ENCODE results near the gene C2CD4B.
A peak's percentile ranks its signal among the peaks of the same experiment; 100 is the strongest.

The C2CD4B gene, protein sequence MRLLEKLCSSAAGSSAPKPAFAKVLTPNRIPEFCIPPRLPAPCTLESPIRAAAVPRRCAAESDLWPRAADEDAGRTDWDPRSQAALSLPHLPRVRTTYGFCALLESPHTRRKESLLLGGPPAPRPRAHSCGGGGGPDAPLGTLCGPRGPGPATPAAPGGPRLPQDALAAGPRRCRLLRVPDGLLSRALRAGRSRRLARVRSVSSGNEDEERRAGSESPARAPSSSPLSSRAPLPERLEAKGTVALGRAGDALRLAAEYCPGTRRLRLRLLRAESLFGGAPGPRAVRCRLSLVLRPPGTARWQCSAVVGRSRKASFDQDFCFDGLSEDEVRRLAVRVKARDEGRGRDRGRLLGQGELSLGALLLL

DNA sequence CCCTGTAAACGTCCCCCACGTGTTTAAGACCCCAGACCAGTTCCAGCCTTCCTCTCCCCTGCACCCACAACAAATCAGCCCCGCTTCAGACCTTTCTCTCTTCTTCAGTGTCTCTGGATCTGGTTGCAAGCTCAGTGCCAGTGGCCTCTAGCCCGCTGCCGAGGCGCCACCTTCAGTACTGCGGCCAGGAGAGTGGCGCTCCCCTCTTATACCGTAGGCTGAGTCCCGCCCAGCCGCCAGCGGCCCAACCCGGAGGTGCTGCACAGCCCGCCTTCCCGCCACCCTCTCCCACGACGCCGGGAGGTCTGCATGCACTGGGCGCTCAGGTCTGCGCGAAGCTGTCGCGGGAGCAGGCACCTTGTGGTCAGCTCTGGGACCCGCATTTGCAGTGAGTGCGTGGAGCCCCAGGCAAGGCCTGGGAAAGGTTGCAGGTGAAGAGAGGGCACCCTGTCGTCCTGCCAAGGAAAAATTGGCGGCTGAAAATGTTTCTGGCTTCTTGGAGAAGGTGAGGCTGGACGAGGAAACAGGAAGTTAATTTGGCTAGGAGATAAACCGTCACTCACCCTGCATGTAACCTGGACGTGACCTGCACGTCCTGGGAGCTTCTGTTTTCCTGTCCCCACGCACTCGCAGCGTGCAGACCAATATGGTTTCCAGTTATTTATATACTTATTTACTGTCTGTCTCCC lies at the start of gene C2CD4B:
C2CD4B (minus strand) TSS at position 182 of the 689 bp plus-strand sequence. CDS start 301 bp downstream, outside the sequence.
- peak; percentile 50 for DNase-seq

DNA sequence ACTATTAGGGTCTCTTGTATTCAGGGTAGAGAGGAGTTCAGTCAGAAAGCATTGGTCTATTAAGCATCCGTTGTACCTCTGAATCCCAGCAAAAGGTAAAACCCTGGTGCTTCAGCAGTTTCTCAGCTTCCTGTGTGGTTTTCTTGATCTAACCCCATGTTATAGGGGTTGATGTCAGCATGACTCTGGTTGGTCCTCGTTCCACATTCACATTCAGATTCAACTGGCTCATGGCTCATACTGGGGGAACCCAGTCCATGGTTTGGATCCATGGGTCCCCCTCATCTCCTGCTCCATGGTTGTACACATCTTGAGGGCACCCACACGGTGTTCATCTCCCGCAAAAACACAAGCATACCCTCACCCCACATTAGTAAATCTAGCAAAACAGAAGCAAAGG lies 47.7 kb upstream of the C2CD4B start:
- no peak for DNase-seq

DNA sequence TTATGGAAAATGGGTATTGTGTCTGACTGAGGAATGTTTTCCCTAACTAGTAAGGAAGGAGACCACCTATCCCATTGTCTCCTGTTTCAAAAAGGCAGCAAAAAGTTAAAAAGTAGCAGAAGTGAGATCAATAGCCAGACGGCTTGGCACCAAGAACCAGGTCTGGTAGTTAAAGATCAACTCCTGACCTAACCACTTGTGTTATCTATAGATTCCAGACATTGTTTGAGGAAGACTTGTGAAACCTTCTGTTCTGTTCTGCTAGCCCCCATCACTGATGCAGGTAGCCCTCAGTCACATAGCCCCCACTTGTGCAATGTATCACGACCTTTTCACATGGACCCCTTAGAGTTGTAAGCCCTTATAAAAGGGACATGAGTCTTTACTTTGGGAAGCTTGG lies 46.3 kb upstream of the C2CD4B start:
- DNase-seq = no peak

DNA sequence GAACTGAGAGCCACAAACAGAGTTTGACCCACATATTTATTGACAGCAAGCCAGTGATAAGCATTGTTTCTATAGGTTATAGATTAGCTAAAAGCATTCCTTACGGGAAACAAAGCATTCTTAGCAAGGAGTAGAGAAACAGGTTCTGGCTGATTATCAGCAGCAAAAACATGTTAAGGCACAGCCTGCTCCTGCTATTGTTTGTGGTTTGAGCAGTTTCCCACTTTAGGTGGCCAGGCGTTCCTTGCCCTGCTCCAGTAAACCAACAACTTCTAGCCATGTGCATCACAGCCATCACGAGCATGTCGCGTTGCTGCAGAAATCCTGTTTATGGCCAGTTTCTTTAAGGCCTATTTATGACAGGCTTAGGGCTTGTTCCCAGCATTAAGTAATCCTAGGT lies 44.7 kb upstream of the C2CD4B start:
- DNase-seq = no peak

DNA sequence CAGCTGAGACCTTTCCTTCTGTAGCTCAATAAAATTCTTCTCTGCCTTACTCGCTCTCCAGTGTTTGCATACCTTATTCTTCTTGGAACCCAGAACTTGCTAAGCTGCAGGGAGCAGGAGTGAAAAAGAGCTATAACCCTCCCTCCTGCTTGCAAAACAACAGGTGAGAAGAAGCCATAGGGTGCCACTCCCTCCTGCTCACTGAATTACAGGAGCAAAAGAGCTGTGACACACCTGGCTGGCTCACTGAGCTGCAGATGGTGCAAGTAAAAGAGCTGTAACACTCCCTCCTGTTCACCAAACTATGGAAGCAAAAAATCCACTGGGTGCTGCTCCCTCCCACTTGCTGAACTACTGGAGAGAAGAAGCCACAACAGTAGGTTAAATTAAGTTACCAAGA lies 44.2 kb upstream of the C2CD4B start:
- DNase-seq = no peak

DNA sequence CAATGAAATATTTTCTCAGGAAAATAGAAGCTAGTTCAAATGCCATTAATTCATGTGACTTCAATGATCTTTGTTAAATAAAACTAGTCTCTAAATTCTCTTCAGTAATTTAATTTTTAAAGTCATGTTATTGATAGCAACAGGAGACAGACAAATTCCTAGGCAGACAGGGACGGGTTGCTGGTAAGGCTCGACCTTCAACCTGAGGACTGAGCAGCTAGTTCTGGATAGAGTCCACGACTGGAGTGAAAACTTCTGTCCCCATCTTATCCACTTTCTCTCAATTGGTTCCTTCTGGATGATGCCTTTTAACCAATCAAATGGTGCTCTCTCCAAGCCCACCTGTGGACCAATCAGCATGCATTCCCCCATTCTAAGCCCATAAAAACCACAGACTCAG lies 43.8 kb upstream of the C2CD4B start:
- DNase-seq = no peak

DNA sequence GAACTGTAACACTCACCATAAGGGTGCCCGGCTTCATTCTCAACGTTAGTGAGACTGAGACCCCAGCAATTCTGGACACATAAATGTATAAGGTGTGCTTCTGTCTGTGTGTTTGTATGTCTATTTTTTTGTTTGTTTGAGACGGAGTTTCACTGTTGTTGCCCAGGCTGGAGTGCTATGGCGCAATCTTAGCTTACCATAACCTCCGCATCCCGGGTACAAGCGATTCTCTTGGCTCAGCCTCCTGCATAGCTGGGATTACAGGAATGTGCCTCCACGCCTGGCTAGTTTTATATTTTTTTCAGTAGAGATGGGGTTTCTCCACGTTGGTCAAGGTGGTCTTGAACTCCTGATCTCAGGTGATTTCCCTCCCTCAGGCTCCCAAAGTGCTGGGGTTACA lies 43.3 kb upstream of the C2CD4B start:
- no peak for DNase-seq

DNA sequence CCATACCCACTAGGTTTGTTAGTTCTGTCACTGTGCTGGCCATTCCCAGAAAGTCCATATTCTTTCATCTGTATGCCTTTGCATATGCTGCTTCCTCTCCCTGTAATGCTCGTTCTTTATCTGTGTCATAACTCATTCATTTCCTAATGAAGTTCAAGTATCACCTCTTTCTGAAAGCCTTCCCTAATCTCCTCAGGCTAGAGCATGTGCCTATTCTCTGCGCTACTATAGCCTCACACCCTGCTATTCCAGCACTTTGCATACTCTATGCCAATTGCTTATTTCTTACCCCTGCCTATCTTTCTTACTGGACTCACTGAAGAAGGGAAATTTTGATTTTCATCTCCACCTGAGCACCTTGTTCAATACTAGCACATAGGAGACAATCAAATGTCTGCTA lies 25.6 kb upstream of the C2CD4B start:
- DNase-seq = no peak

DNA sequence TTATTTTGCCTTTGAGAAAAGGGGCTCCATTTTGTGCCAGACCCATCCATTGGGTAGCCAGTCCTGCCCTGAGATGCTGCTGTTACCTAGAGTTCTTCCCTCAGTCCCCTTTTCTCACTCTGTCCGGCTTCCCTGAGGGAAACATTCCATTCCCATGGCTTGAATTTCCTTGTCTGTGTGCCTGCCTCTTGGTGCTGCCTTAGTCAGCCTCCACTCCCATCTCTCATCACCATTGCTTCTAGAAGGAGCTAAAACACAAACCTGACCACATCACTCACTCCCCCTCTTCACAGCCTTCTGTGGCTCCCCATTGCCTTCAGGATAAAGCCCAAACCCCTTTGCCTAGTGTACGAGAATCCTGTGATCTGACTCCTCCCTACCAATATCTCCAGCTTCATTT lies 25.2 kb upstream of the C2CD4B start:
- DNase-seq = no peak

DNA sequence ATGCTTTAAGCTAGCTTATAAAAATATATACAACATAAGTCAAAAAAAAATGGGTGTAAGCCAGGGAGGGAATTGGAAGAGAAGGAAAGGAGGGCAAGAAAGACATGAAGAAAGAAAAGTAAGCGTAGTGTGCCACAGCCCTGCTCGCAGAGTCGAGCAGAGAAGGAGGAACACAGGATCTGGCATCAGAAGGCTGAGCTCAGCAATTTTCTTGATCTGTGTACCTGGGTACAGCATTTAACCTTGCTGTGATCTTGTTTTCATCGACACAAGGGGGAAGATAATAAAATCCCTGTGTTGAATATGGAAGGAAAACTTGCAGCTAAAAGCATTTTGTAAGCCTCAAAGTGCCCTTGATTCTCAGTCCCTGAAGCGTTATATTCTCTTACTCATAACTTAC lies 23.7 kb upstream of the C2CD4B start:
- no peak for DNase-seq

DNA sequence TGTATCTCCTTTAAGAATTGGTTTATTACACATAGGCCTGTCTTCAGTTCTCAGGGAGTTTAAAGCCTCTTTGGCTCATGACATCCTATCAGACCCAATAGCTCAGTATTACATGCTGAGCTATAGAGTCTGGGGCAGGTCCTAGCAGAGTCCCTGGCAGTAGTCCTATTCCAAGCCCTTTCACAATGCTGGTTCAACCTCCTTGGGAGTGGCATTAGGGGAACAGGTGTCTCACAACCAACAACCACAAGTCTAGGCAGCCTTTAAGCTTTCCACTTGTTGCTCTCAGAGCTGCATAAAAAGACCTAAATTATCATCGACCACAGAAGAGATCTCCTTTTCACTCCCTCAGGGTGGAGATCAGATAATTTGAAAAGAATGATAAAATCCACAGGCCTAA lies 22.8 kb upstream of the C2CD4B start:
- DNase-seq = no peak

DNA sequence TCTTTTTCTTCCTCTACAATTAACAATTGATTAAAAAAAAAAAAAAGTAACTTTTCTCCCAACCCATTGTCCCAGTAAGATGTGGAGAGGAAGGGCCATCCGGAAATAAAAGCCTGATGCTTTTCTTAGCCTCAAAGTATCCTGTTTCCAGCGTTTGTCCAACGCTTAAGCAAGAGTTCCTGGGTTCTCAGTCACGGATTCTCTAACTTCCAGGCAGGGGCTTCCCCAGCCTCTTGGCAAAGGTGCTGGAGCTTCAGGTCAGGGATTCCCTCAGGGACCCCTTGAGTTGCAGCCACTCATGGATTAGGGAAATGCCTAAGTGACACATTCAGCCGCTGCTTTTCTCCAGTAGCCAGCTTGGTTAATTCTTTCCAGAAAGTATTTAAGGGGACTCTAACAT lies 22.3 kb upstream of the C2CD4B start:
- no peak for DNase-seq

DNA sequence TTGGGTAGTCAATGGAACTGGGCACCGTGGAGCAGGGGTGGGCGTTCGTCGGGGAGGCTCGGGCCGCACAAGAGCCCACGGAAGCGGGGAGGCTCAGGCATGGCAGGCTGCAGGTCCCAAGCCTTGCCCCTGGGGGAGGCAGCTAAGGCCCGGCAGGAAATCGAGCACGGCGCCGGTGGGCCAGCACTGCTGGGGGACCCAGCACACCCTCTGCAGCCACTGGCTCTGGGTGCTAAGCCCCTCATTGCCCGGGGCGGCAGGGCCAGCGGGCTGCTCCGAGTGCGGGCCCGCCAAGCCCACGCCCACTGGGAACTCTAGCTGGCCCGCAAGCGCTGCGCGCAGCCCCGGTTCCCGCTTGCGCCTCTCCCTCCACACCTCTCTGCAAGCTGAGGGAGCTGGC lies 21.5 kb upstream of the C2CD4B start:
- DNase-seq = no peak

DNA sequence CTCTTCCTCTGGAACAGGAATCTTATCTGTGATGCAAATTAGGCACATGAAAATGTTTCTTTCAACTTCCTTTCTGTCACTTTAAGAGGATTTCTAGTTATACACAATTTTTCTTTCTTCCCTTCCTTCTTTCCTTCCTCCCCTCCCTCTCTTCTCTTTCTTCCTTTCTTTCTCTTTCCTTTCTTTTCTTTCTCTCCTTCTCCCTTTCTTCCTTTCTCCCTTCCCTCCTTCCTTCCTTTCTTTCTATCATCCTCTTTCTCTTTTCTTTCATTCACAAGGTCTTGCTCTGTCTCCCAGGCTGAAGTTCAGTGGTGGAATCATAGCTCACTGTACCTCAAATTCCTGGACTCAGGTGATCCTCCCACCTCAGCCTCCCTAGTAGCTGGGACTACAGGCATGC lies 18.0 kb upstream of the C2CD4B start:
- DNase-seq = no peak

DNA sequence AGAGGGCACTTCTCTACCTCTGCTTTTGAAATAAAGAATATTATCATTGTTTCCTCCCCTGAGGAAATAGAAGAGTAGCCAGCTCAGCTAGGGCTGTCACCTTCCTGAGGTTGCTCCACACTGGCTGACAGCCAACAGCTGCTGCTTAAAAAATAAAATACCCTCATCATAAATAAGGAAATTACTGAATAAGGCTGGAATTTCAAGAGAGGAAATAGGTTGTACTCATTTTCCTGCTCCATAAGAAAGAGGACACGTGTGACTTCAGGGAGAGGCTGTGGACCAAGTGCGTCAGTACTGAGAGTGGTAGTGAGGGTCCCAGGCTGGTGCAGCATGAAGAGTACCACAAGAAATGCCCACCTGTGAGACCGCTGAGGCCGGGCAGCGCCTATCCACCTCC lies 8.1 kb upstream of the C2CD4B start:
- no peak for DNase-seq

DNA sequence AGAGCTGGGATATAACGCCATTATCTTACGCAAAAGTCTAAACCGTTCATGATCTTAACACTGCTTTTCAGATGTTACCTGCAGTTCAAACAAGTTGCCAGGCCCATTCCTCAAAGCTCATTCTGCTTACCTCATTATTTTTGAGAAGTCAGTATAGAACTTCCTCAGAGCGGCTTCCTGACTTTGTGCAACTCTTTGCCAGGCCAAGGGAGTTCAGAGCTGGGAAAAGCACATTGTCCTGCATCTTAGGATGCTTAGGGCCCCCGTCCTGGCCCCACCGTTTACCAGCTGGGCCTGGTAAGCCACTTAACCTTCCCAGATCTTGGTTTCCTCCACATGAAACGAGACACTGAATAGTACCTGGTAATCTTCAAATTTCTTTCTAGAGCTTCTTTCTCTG lies 6.8 kb upstream of the C2CD4B start:
- DNase-seq = no peak

DNA sequence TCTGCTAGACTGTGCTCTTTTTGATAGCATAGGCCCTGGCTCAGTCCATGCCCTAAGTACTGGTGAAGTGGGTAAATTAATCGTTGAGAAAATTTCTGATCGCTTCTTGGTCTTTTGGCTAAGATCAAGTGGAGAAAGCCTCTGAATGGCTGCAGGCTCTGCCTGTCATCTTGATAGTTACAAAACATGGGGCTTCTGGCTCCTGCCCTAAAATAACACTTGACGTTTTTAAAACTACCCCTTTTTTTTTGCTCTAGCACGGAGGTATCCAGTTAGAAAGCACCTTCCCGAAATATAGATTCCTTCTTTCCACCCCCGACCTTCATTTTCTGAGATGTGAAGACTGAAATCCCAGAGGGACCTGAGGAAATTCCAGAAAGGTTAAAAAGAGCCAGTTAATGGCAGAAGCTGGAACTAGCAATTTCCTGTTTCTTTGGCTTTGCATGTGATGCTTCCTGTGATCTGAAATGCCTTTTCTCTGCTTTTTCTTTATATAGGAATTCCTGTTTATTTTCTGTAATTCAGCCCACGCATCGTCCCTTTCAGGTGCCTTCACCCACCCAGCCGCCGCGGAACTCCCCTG lies 799 bp upstream of the C2CD4B start:
- no peak for DNase-seq

DNA sequence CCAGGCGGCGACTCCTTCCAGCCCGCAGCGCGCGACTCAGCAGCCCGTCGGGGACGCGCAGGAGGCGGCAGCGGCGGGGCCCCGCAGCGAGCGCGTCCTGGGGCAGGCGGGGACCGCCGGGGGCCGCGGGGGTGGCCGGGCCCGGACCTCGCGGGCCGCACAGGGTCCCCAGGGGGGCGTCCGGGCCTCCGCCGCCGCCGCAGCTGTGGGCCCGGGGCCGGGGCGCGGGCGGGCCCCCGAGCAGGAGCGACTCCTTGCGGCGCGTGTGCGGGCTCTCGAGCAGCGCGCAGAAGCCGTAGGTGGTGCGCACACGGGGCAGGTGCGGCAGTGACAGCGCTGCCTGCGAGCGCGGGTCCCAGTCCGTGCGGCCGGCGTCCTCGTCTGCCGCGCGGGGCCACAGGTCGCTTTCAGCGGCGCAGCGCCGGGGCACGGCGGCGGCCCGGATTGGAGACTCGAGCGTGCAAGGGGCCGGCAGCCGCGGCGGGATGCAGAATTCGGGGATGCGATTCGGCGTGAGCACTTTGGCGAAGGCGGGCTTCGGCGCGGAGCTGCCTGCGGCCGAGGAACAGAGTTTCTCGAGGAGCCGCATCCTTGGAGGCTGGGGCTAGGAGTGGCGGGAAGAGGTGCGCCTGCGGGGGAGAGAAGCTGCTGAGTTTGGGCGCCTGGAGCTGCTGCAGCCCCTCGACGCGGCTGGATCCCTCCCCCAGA lies 535 bp downstream of the C2CD4B start:
- peak; percentile 50 for DNase-seq

DNA sequence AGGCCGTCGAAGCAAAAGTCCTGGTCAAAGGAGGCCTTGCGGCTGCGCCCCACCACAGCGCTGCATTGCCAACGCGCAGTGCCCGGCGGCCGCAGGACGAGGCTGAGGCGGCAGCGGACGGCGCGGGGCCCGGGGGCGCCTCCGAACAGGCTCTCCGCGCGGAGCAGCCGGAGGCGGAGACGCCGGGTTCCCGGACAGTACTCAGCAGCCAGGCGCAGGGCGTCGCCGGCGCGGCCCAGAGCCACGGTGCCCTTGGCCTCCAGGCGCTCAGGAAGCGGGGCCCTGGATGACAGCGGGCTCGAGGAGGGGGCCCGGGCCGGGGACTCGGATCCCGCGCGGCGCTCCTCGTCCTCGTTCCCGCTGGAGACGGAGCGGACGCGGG lies 1.1 kb downstream of the C2CD4B start:
- DNase-seq = peak; percentile 52

DNA sequence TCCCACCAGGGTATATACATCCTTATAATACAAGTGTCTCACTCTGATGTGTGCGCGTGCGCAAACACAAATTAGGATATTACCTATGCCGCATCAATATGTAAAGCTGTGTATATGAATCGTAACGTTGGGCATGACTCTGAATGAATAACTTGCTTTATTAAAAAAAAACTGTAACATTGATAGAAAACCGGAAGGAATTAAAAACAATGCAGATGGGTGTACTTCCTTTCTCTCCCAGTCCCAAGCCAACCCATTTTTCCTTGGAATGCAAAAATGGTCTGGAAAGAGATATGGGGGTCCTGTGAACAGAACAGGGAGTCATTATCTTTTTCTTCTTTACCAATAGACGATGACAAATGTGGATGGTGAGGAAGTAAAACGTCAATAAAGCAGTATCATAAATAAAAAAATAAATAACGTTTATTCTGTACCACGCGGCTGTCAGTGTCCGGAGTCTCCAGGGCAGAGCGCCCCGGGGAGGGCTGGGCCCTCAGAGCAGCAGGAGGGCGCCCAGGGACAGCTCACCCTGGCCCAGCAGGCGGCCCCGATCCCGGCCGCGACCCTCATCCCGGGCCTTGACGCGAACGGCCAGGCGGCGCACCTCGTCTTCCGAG lies 1.6 kb downstream of the C2CD4B start:
- no peak for DNase-seq

DNA sequence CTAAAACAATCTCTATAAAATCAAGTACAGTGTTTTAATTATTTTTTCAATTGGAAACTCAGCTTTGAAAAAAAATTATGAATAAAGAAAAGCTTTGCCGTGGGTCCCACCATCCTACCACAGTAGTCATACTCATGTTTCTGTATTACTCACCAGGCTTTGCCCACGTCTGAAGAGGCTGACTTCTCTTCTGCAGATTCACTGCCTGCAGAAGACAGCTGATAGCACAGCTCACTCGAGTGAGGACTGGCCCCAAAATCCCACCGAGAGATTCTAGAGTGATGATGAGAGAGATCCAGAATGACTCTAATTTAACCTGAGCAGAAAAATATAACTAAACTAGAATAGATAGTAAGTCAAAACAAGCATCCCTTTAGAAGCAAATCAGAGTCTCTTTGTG lies 11.9 kb downstream of the C2CD4B start:
- no peak for DNase-seq

DNA sequence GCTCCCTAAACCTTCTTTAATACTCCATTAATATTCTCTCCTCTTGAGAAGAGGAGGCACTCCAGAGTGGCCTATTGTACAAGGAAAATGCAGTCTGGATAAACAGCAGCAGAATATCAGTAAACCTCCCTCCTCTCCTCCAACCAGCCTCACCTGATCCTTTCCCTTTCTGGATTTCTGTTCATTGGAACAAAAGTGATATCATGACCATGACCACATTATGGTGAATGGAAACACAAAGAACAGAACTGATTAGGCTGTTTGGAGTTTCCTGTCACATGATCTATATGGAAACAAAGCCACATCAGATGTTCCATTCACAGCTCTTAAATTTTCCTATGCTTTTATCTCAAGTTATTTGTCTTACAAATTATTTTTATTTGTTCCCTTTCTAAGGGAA lies 14.6 kb downstream of the C2CD4B start:
- no peak for DNase-seq

DNA sequence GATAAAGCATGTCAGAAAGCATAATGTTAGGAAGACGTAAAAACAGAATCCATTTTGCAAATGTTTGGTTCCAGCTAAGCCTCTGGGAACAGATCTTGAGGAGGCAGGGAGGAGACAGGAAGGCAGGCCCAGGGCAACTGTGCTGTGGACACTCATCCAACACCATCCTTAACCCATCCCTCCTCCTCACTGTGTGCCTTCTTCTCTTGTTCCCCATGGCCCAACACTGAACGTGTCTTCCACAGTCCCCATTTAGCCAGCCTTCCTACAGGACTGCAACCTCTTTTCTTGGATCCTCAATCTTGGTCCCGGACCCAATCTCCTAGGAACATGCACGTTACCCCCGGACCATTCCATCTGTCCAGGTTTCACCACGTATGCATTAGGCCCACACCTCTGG lies 15.4 kb downstream of the C2CD4B start:
- no peak for DNase-seq

All from right forelimb (tissue), 1 donor.